ENCODE measurements around the gene SWAP70. TPM values are rescaled to one million over a fixed set of nuclear protein-coding genes. Genes with fewer than 3 reads are reported as not detected.

The SWAP70 gene
- total RNA-seq, 1 experiment from 2014 or later: 18.6 TPM

GRCh38 chr11:9681583-9682372 lies 17.9 kb downstream of the SWAP70 start:
- no peaks in the 10 kb centered on the region for H3K4me1 ChIP-seq (replicated peaks; ENCODE audit: insufficient read depth)
- H3K4me3 ChIP-seq: no peak overlapping the region
- no peak for DNase-seq
- H3K9me2 ChIP-seq (ENCODE audit: insufficient read depth): no peaks in the 10 kb centered on the region
- H3K27me3 ChIP-seq (ENCODE audit: insufficient read depth, low read depth): no peaks in the 10 kb centered on the region
- H3F3A ChIP-seq (ENCODE audit: insufficient read depth, low read depth): no peaks in the 10 kb centered on the region
- intact Hi-C loops (cut with micrococcal nuclease; ENCODE audit: unreplicated experiment): no loop called here
- no peak overlapping the region for H3K4me2 ChIP-seq
- ChIA-PET CTCF (interaction anchor here (0.6 kb wide), 1 partner anchor 18 kb away, joined by 3 read pairs; no protein-coding TSS in a partner anchor), POLR2A (ENCODE audit: unreplicated experiment) (no interaction called here)
- H3K36me3 ChIP-seq (ENCODE audit: low read depth): no peaks in the 10 kb centered on the region
- no TSS peak for BruUV-seq (replicated peaks)
- no peaks in the 10 kb centered on the region for H3K9me3 ChIP-seq (ENCODE audit: insufficient read depth, low read depth)
- TF ChIP-seq CTCF (conservative IDR thresholded peaks at IDR 0.05): no peak
- TF ChIP-seq EZH2 (IDR thresholded peaks at IDR 0.05; ENCODE audit: low read depth): no peak
- no peak overlapping the region for H3K27ac ChIP-seq
- no peak overlapping the region for H2AFZ ChIP-seq
- no peaks in the 10 kb centered on the region for H4K20me1 ChIP-seq (ENCODE audit: insufficient read depth)
- no peaks in the 10 kb centered on the region for H3K79me2 ChIP-seq (ENCODE audit: low read depth)

- intact Hi-C loops (cut with micrococcal nuclease; ENCODE audit: unreplicated experiment): no loop called here
- ChIA-PET CTCF (no interaction called here), POLR2A (ENCODE audit: unreplicated experiment) (no interaction called here)
- Histone ChIP-seq H3F3A (ENCODE audit: insufficient read depth, low read depth) (no peaks in the 10 kb centered on the region), H4K20me1 (ENCODE audit: insufficient read depth) (no peaks in the 10 kb centered on the region), H3K4me2 (no peak overlapping the region), H3K79me2 (ENCODE audit: low read depth) (no peaks in the 10 kb centered on the region), H3K9me3 (ENCODE audit: insufficient read depth, low read depth) (no peaks in the 10 kb centered on the region), H3K36me3 (ENCODE audit: low read depth) (no peaks in the 10 kb centered on the region), H3K27me3 (ENCODE audit: insufficient read depth, low read depth) (no peaks in the 10 kb centered on the region), H3K27ac (no peak overlapping the region), H3K9me2 (ENCODE audit: insufficient read depth) (no peaks in the 10 kb centered on the region), H3K4me1 (replicated peaks; ENCODE audit: insufficient read depth) (no peaks in the 10 kb centered on the region), H3K4me3 (no peak overlapping the region), H2AFZ (no peak overlapping the region)
- TF ChIP-seq EZH2 (IDR thresholded peaks at IDR 0.05; ENCODE audit: low read depth) (no peak), CTCF (conservative IDR thresholded peaks at IDR 0.05) (no peak)
- BruUV-seq (replicated peaks): no TSS peak
- DNase-seq: no peak
Measured at GRCh38 chr11:9687711-9688477, 24.0 kb downstream of the SWAP70 start.

- Histone ChIP-seq H3K9me2 (ENCODE audit: insufficient read depth) (no peaks in the 10 kb centered on the region), H3K4me1 (replicated peaks; ENCODE audit: insufficient read depth) (no peaks in the 10 kb centered on the region), H3K4me2 (no peak overlapping the region), H3K27ac (no peak overlapping the region), H3K79me2 (ENCODE audit: low read depth) (no peaks in the 10 kb centered on the region), H3K36me3 (ENCODE audit: low read depth) (no peaks in the 10 kb centered on the region), H3F3A (ENCODE audit: insufficient read depth, low read depth) (no peaks in the 10 kb centered on the region), H2AFZ (no peak overlapping the region), H4K20me1 (ENCODE audit: insufficient read depth) (no peaks in the 10 kb centered on the region), H3K4me3 (no peak overlapping the region), H3K9me3 (ENCODE audit: insufficient read depth, low read depth) (no peaks in the 10 kb centered on the region), H3K27me3 (ENCODE audit: insufficient read depth, low read depth) (no peaks in the 10 kb centered on the region)
- POLR2A ChIA-PET (ENCODE audit: unreplicated experiment): interaction anchor here (1.2 kb wide), 1 partner anchor 31 kb away, joined by 3 read pairs; no protein-coding TSS in a partner anchor
- BruUV-seq (replicated peaks): no TSS peak
- peak in 1 of 2 experiments; percentile 2 for DNase-seq
- intact Hi-C loops (cut with micrococcal nuclease; ENCODE audit: unreplicated experiment): no loop called here
- CTCF ChIA-PET: no interaction called here
- no peak for TF ChIP-seq EZH2 (IDR thresholded peaks at IDR 0.05; ENCODE audit: low read depth)
- no peak for TF ChIP-seq CTCF (conservative IDR thresholded peaks at IDR 0.05)
Measured at GRCh38 chr11:9688716-9689511, 25.0 kb downstream of the SWAP70 start.

All from PC-9 (cell line).